Keratinocyte (primary cell): ENCODE results near the gene KLF2.

Experiments used
- EZH2 ChIP-seq: IDR thresholded peaks from one replicate; pipeline ENCODE4 v1.6.1; 2012; ENCODE audit warnings: inconsistent platforms, mild to moderate bottlenecking, low read length, moderate library complexity
- TF ChIP-seq, protein P1 (sequence below), 3 experiments: IDR thresholded peaks in 1 of 3; conservative IDR thresholded peaks in 1 of 3; optimal IDR thresholded peaks in 1 of 3; 2 replicates in 2 of 3; 3 replicates in 1 of 3; pipeline versions ENCODE3 to v1.5.1; 2011; ENCODE audit warnings: low read length in 3 of 3, mild to moderate bottlenecking in 3 of 3, moderate library complexity in 2 of 3, control low read depth in 1 of 3, inconsistent platforms in 1 of 3; ENCODE audit not compliant: insufficient read depth in 2 of 3; ENCODE audit errors: extremely low read depth in 1 of 3

DNA sequence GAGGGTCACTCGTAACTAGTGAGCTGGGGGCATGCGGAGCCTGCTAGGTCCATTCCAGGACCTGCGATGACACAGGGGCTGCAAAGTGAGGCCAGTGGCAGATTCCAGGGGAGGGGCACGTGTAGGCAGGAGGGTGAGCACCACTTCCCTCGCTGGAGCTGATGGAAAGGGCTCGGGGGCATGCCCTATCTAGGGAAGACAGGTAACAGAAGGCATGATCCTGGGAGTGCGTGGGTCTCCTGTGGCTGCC, 51.2 kb downstream of the KLF2 start:
- TF ChIP-seq, protein P1, sequence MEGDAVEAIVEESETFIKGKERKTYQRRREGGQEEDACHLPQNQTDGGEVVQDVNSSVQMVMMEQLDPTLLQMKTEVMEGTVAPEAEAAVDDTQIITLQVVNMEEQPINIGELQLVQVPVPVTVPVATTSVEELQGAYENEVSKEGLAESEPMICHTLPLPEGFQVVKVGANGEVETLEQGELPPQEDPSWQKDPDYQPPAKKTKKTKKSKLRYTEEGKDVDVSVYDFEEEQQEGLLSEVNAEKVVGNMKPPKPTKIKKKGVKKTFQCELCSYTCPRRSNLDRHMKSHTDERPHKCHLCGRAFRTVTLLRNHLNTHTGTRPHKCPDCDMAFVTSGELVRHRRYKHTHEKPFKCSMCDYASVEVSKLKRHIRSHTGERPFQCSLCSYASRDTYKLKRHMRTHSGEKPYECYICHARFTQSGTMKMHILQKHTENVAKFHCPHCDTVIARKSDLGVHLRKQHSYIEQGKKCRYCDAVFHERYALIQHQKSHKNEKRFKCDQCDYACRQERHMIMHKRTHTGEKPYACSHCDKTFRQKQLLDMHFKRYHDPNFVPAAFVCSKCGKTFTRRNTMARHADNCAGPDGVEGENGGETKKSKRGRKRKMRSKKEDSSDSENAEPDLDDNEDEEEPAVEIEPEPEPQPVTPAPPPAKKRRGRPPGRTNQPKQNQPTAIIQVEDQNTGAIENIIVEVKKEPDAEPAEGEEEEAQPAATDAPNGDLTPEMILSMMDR (optimal IDR thresholded peaks at IDR 0.05 in 1 of 3, IDR thresholded peaks at IDR 0.05 in 1 of 3, conservative IDR thresholded peaks at IDR 0.05 in 1 of 3; ENCODE audit: extremely low read depth in 1 of 3, insufficient read depth in 2 of 3, low read length in 3 of 3) = no peak
- TF ChIP-seq EZH2 = no peak
